HL-60 (cell line): Measurements from ENCODE around the gene FZD4.

Source experiments
- CTCF ChIP-seq: IDR thresholded peaks from one replicate; pipeline ENCODE4 v1.5.1; 2011; ENCODE audit warnings: low read length, control low read depth, inconsistent platforms; ENCODE audit not compliant: insufficient read depth
- GABPA ChIP-seq: IDR thresholded peaks from 2 replicates; pipeline ENCODE4 v1.6.1; 2012; ENCODE audit warnings: low read depth
- POLR2AphosphoS5 ChIP-seq: IDR thresholded peaks from 2 replicates; pipeline ENCODE4 v1.6.1; 2012; ENCODE audit warnings: low read depth
- REST ChIP-seq: IDR thresholded peaks from 2 replicates; pipeline ENCODE4 v1.6.1; 2012; ENCODE audit warnings: low read depth; ENCODE audit not compliant: insufficient replicate concordance

GRCh38 chr11:86987679-86988078 is 32.5 kb upstream of the FZD4 start:
- TF ChIP-seq REST (no peak), POLR2AphosphoS5 (no peak), CTCF (no peak), GABPA (no peak)
